ENCODE results near the gene POTEI. TPM values are rescaled to one million over a fixed set of nuclear protein-coding genes. Genes with fewer than 3 reads are reported as not detected.
"Not testable (repeated sequence)": the region's sequence is repeated elsewhere in the genome, so short reads cannot be mapped to it uniquely, and the experiment has no call there.

Gene POTEI
- total RNA-seq, 1 experiment from 2014 or later, result not detected

DNA sequence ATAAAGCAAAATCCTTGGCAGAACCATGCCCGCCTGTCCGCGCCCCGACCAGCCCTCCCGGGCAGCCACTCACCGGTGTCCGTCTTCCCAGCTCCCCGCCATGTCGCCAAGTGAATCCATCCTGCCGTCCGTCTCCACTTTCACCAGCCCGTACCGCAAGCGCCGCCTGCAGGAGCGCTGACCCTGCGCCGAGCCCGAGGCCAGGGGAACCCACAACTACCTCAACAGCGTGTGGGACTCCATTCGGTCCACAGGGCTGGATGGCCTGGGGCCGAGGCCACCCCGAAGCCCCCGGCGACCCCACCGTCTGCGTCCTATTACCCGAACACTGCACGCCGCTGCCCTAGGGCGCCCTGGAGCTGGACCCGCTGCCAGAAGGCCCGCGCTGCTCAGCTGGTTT, 81.5 kb downstream of the POTEI start:
- POLR2A ChIA-PET; H3K4me1 Mint-ChIP-seq (ENCODE audit: insufficient read depth, unreplicated experiment); H3K9me3 Mint-ChIP-seq (ENCODE audit: unreplicated experiment); intact Hi-C loops (cut with micrococcal nuclease); H3K36me3 Mint-ChIP-seq (ENCODE audit: insufficient read depth, unreplicated experiment); BruUV-seq (replicated peaks); DNase-seq (ENCODE audit: unreplicated experiment); H3K4me3 Mint-ChIP-seq (ENCODE audit: unreplicated experiment); H3K27ac Mint-ChIP-seq (ENCODE audit: low read depth, unreplicated experiment); CTCF ChIA-PET: not testable (repeated sequence)
- peaks cover 10% of the 10 kb centered on the region for H3K27me3 Mint-ChIP-seq (ENCODE audit: insufficient read depth, unreplicated experiment)

GRCh38 chr2:130418845-130419244, 90.3 kb downstream of the POTEI start:
- intact Hi-C loops (cut with micrococcal nuclease); POLR2A ChIA-PET; H3K4me3 Mint-ChIP-seq (ENCODE audit: unreplicated experiment); BruUV-seq (replicated peaks); DNase-seq (ENCODE audit: unreplicated experiment); H3K36me3 Mint-ChIP-seq (ENCODE audit: insufficient read depth, unreplicated experiment); H3K27ac Mint-ChIP-seq (ENCODE audit: low read depth, unreplicated experiment); CTCF ChIA-PET; H3K9me3 Mint-ChIP-seq (ENCODE audit: unreplicated experiment); H3K4me1 Mint-ChIP-seq (ENCODE audit: insufficient read depth, unreplicated experiment): not testable (repeated sequence)
- H3K27me3 Mint-ChIP-seq (ENCODE audit: insufficient read depth, unreplicated experiment), result peaks cover 13% of the 10 kb centered on the region

- POLR2A ChIA-PET; DNase-seq (ENCODE audit: unreplicated experiment); H3K4me1 Mint-ChIP-seq (ENCODE audit: insufficient read depth, unreplicated experiment); BruUV-seq (replicated peaks); CTCF ChIA-PET; H3K4me3 Mint-ChIP-seq (ENCODE audit: unreplicated experiment); H3K9me3 Mint-ChIP-seq (ENCODE audit: unreplicated experiment); H3K27ac Mint-ChIP-seq (ENCODE audit: low read depth, unreplicated experiment); intact Hi-C loops (cut with micrococcal nuclease); H3K36me3 Mint-ChIP-seq (ENCODE audit: insufficient read depth, unreplicated experiment): not testable (repeated sequence)
- H3K27me3 Mint-ChIP-seq (ENCODE audit: insufficient read depth, unreplicated experiment), result peaks cover 13% of the 10 kb centered on the region
Measured at GRCh38 chr2:130416693-130417092, 92.4 kb downstream of the POTEI start.

Other genes with a start within 250 kb of the POTEI start
- gene IMP4, start 166.4 kb downstream of the POTEI start, total RNA-seq (2022), result 99.8 and 144 TPM in 2 replicates
- gene PTPN18, start 153.3 kb downstream of the POTEI start, total RNA-seq (2022), result 34.4 and 43.1 TPM in 2 replicates
- gene CFC1B, start 11.9 kb upstream of the POTEI start, total RNA-seq (2022), result not detected in 2 replicates
- not detected in 2 replicates for gene CFC1, start 90.2 kb upstream of the POTEI start, total RNA-seq (2022)
- gene POTEJ, start 102.1 kb upstream of the POTEI start, total RNA-seq (2022), result not detected in 2 replicates
- not detected in 2 replicates for gene GPR148, start 219.7 kb upstream of the POTEI start, total RNA-seq (2022)
- not detected in 2 replicates for gene AMER3, start 246.2 kb upstream of the POTEI start, total RNA-seq (2022)

All from MCF 10A (cell line).